Keratinocyte (primary cell): ENCODE data around the gene DIAPH3. TPM values are rescaled to one million over a fixed set of nuclear protein-coding genes. Genes with fewer than 3 reads are reported as not detected.

Source experiments
- DNase-seq: peaks from one replicate; pipeline ENCODE4 v3.0.0-alpha.2; 2011; ENCODE audit warnings: low read depth, missing footprints, low spot score
- FAIRE-seq: peaks from 2 replicates; lab custom pipeline; 2011; peaks lifted over from hg19 to GRCh38; lab: Jason Lieb, UNC
- H2AFZ ChIP-seq: 2 replicates; pipeline ENCODE4 v1.6.0; 2012; ENCODE audit warnings: low read length, control low read depth, inconsistent platforms; ENCODE audit not compliant: control insufficient read depth
- H3K27ac ChIP-seq: 2 replicates; pipeline ENCODE4 v1.5.1; 2011; ENCODE audit warnings: low read length; ENCODE audit not compliant: control insufficient read depth, insufficient read depth
- H3K27me3 ChIP-seq: 3 replicates; pipeline ENCODE4 v1.6.0; 2011; ENCODE audit warnings: low read length; ENCODE audit not compliant: control insufficient read depth, insufficient read depth; ENCODE audit errors: extremely low read depth
- H3K36me3 ChIP-seq, 2 experiments: 2 replicates in 1 of 2; 3 replicates in 1 of 2; pipeline ENCODE4 v1.5.1; 2011; ENCODE audit warnings: low read length in 2 of 2, mild to moderate bottlenecking in 1 of 2; ENCODE audit not compliant: control insufficient read depth in 2 of 2, insufficient read depth in 2 of 2; ENCODE audit errors: extremely low read depth in 1 of 2
- H3K4me1 ChIP-seq: 3 replicates; pipeline ENCODE4 v1.5.1; 2011; ENCODE audit warnings: low read length; ENCODE audit not compliant: control insufficient read depth, insufficient read depth; ENCODE audit errors: extremely low read depth
- H3K4me2 ChIP-seq: 3 replicates; pipeline ENCODE4 v1.6.0; 2011; ENCODE audit warnings: low read depth, low read length; ENCODE audit not compliant: control insufficient read depth, insufficient read depth; ENCODE audit errors: extremely low read depth
- H3K4me3 ChIP-seq, 3 experiments: fragments of 200-600 bp in 1 of 3; sonication (generic) in 1 of 3; 2 replicates in 2 of 3; 3 replicates in 1 of 3; pipeline ENCODE4 v1.5.1; 2011 to 2016; ENCODE audit warnings: low read length in 3 of 3, mild to moderate bottlenecking in 3 of 3, control low read depth in 2 of 3, inconsistent platforms in 1 of 3, low read depth in 1 of 3, mixed read lengths in 1 of 3, mixed run types in 1 of 3, moderate library complexity in 1 of 3; ENCODE audit not compliant: control insufficient read depth in 2 of 3, insufficient read depth in 2 of 3; ENCODE audit errors: extremely low read depth in 1 of 3
- H3K79me2 ChIP-seq: 2 replicates; pipeline ENCODE4 v1.6.0; 2012; ENCODE audit warnings: low read length; ENCODE audit not compliant: control insufficient read depth, insufficient read depth
- H3K9ac ChIP-seq: 3 replicates; pipeline ENCODE4 v1.6.0; 2011; ENCODE audit warnings: low read length; ENCODE audit not compliant: control insufficient read depth, insufficient read depth; ENCODE audit errors: extremely low read depth
- H3K9me1 ChIP-seq: 3 replicates; pipeline ENCODE4 v1.6.0; 2011; ENCODE audit warnings: low read length; ENCODE audit not compliant: control insufficient read depth, insufficient read depth; ENCODE audit errors: extremely low read depth
- H3K9me3 ChIP-seq: 2 replicates; pipeline ENCODE4 v1.5.1; 2012; ENCODE audit warnings: low read depth, low read length; ENCODE audit not compliant: control insufficient read depth
- H4K20me1 ChIP-seq: 3 replicates; pipeline ENCODE4 v1.6.0; 2011; ENCODE audit warnings: low read length; ENCODE audit not compliant: control insufficient read depth, insufficient read depth; ENCODE audit errors: extremely low read depth
- EZH2 ChIP-seq: IDR thresholded peaks from one replicate; pipeline ENCODE4 v1.6.1; 2012; ENCODE audit warnings: inconsistent platforms, mild to moderate bottlenecking, low read length, moderate library complexity
- dilution Hi-C: fragments of 300-500 bp; cut with MboI; formaldehyde crosslinking; loops from one replicate; pipeline ENCODE4 v1.7.0; 2020; ENCODE audit warnings: low sequenced_read_pairs; ENCODE audit not compliant: extremely low pct_ligation_motif_present
- polyA plus RNA-seq, 5 experiments: library from polyadenylated mRNA; depleted of rRNA in 3 of 5; stranded (reverse) in 3 of 5; stranded (forward) in 1 of 5; unstranded in 1 of 5; fragments of >200 nt; gene quantifications; 1 replicate in 1 of 5; 2 replicates in 3 of 5; 3 replicates in 1 of 5; pipeline versions ENCODE4 v1.2.1 to v1.2.3, GENCODE V29; 2011 to 2012; ENCODE audit warnings: missing spikeins in 2 of 5, low read depth in 1 of 5, low replicate concordance in 1 of 5
- small RNA-seq, 3 experiments: library from RNA; depleted of rRNA; stranded (forward); fragments of <200 nt; gene quantifications; one replicate each; pipeline ENCODE3, GENCODE V24; 2012; ENCODE audit warnings: low read depth in 3 of 3, low replicate concordance in 1 of 3; ENCODE audit not compliant: insufficient read length in 3 of 3
- TF ChIP-seq, protein P1 (sequence below), 3 experiments: IDR thresholded peaks in 1 of 3; conservative IDR thresholded peaks in 1 of 3; optimal IDR thresholded peaks in 1 of 3; 2 replicates in 2 of 3; 3 replicates in 1 of 3; pipeline versions ENCODE3 to v1.5.1; 2011; ENCODE audit warnings: low read length in 3 of 3, mild to moderate bottlenecking in 3 of 3, moderate library complexity in 2 of 3, control low read depth in 1 of 3, inconsistent platforms in 1 of 3; ENCODE audit not compliant: insufficient read depth in 2 of 3; ENCODE audit errors: extremely low read depth in 1 of 3

The DIAPH3 gene
- polyA plus RNA-seq, 1 donor (not counting 4 experiments of a cell fraction or from before 2014, with no cell fraction given), result 9.0 TPM

DNA sequence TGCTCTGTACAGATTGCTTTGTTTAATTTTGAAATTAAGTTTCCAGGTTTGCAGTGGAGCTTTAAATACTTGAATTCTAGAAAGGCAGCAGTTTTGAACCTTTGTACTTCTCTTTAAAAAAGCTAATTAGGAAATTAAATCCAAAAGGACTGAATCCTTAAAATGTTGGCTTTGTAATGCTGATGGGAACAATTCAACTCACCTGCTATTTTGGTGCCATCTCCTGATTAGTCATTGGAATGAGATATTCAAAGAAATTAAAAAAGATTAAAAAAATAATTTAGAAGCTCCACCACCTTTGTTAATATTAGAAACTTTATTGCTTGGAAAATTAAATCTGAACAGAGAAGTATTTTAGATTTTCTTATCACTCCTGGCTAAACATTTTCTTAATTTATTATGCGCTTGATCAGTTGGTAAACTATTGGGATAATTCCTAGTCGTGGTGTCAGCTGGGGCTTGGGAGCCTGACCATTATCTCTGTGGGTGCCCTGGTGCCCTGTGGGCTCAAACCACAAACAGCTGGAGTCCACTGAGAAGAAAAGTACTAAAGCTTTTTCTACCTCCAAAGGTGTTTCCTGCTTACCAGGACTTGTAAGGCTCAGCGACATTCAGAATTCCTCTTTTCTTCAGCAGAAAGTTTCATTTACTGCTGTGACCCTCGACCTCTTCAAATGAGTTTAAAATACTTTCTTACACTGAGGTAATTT lies 540.4 kb downstream of the DIAPH3 start:
- Histone ChIP-seq H3K27ac (no peak overlapping the region), H3K79me2 (no peaks in the 10 kb centered on the region), H3K4me3 (no peak overlapping the region), H4K20me1 (no peaks in the 10 kb centered on the region), H3K9ac (no peak overlapping the region), H3K4me2 (no peak overlapping the region), H2AFZ (no peak overlapping the region), H3K27me3 (no peaks in the 10 kb centered on the region), H3K36me3 (no peaks in the 10 kb centered on the region), H3K9me1 (no peaks in the 10 kb centered on the region), H3K4me1 (no peaks in the 10 kb centered on the region), H3K9me3 (no peaks in the 10 kb centered on the region)
- TF ChIP-seq, protein P1, sequence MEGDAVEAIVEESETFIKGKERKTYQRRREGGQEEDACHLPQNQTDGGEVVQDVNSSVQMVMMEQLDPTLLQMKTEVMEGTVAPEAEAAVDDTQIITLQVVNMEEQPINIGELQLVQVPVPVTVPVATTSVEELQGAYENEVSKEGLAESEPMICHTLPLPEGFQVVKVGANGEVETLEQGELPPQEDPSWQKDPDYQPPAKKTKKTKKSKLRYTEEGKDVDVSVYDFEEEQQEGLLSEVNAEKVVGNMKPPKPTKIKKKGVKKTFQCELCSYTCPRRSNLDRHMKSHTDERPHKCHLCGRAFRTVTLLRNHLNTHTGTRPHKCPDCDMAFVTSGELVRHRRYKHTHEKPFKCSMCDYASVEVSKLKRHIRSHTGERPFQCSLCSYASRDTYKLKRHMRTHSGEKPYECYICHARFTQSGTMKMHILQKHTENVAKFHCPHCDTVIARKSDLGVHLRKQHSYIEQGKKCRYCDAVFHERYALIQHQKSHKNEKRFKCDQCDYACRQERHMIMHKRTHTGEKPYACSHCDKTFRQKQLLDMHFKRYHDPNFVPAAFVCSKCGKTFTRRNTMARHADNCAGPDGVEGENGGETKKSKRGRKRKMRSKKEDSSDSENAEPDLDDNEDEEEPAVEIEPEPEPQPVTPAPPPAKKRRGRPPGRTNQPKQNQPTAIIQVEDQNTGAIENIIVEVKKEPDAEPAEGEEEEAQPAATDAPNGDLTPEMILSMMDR (optimal IDR thresholded peaks at IDR 0.05 in 1 of 3, IDR thresholded peaks at IDR 0.05 in 1 of 3, conservative IDR thresholded peaks at IDR 0.05 in 1 of 3; ENCODE audit: extremely low read depth in 1 of 3, insufficient read depth in 2 of 3, low read length in 3 of 3), result no peak
- no peak for TF ChIP-seq EZH2
- FAIRE-seq (no peak), DNase-seq (no peak)
- dilution Hi-C loops, result no loop called here

DNA sequence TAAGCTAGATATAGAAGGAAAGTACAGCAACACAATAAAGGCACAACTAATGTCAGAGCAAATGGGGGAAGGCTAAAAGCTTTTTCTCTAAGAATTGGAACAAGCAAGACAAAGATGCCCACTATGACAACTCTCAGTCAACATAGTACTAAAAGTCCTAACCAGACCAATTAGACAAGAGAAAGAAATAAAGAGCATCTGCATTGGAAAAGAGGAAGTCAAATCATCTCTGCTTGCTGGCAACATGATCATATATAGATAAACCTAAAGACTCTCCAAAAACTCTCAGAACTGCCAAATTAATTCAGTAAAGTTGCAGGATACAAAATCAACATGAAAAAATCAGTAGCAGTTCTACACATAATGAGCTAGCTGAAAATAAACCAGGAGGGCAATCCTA lies 542.0 kb downstream of the DIAPH3 start:
- Histone ChIP-seq H3K27me3 (no peaks in the 10 kb centered on the region), H3K36me3 (no peaks in the 10 kb centered on the region), H3K9me1 (no peaks in the 10 kb centered on the region), H4K20me1 (no peaks in the 10 kb centered on the region), H3K27ac (no peak overlapping the region), H3K4me1 (no peaks in the 10 kb centered on the region), H3K4me2 (no peak overlapping the region), H3K9ac (no peak overlapping the region), H2AFZ (no peak overlapping the region), H3K79me2 (no peaks in the 10 kb centered on the region), H3K9me3 (no peaks in the 10 kb centered on the region), H3K4me3 (no peak overlapping the region)
- DNase-seq, result no peak
- no peak for TF ChIP-seq EZH2
- TF ChIP-seq, protein P1 (optimal IDR thresholded peaks at IDR 0.05 in 1 of 3, IDR thresholded peaks at IDR 0.05 in 1 of 3, conservative IDR thresholded peaks at IDR 0.05 in 1 of 3; ENCODE audit: extremely low read depth in 1 of 3, insufficient read depth in 2 of 3, low read length in 3 of 3), result no peak
- dilution Hi-C loops, result no loop called here
- no peak for FAIRE-seq

Small RNA genes lying within 50 kb of the gene (small RNA-seq; reads per million reads assigned to genes)
- gene RN7SL375P, result 0 reads per million in 3 experiments
- 0 to 0.75 (median 0.33) reads per million in 3 experiments for gene RNY4P28

Other genes starting within 250 kb of the DIAPH3 start
- gene TDRD3, start 233.3 kb upstream of the DIAPH3 start, polyA plus RNA-seq, result 6.0 to 10.7 TPM (median 7.1 TPM) in 3 replicates